Fibroblast of lung (primary cell): ENCODE results near the gene AEN.

Experiments used
- EZH2 ChIP-seq: IDR thresholded peaks from 2 replicates; pipeline ENCODE4 v1.5.1; 2012; ENCODE audit warnings: low read length, control low read depth, mild to moderate bottlenecking; ENCODE audit errors: missing control alignments
- TF ChIP-seq, protein P1 (sequence below), 2 donors: IDR thresholded peaks in 1 of 2; conservative IDR thresholded peaks in 1 of 2; 1 replicate in 1 of 2; 2 replicates in 1 of 2; pipeline ENCODE4 v1.5.1; 2011 to 2012; ENCODE audit warnings: low read length in 2 of 2, control low read depth in 1 of 2, inconsistent platforms in 1 of 2, low read depth in 1 of 2, mild to moderate bottlenecking in 1 of 2

DNA sequence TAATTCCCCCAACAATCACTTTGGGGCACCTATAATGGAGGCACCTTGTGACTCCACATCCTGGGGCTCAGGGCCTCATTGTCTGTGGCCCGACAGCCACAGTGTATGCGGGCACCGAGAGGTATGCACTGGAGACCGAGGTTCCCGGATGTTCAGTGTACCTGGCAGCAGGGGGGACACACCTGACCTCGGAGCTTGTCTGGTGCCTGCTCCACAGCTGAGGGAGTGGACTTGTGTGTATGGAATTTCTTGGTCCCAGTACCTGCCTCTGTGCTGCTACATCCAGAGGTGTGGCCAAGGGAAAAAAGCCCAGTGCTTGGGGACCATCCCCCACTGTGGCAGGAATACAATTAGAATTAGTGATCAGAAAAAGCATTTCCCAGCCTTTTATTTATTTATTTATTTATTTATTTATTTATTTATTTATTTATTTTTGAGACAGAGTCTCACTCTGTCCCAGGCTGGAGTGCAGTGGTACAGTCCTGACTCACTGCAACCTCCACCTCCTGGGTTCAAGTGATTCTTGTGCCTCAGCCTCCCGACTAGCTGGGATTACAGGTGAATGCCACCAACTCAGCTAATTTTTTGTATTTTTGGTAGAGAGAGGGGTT lies 8.8 kb upstream of the AEN start:
- TF ChIP-seq, protein P1, sequence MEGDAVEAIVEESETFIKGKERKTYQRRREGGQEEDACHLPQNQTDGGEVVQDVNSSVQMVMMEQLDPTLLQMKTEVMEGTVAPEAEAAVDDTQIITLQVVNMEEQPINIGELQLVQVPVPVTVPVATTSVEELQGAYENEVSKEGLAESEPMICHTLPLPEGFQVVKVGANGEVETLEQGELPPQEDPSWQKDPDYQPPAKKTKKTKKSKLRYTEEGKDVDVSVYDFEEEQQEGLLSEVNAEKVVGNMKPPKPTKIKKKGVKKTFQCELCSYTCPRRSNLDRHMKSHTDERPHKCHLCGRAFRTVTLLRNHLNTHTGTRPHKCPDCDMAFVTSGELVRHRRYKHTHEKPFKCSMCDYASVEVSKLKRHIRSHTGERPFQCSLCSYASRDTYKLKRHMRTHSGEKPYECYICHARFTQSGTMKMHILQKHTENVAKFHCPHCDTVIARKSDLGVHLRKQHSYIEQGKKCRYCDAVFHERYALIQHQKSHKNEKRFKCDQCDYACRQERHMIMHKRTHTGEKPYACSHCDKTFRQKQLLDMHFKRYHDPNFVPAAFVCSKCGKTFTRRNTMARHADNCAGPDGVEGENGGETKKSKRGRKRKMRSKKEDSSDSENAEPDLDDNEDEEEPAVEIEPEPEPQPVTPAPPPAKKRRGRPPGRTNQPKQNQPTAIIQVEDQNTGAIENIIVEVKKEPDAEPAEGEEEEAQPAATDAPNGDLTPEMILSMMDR (conservative IDR thresholded peaks at IDR 0.05 in 1 of 2, IDR thresholded peaks at IDR 0.05 in 1 of 2; ENCODE audit: low read depth in 1 of 2, low read length in 2 of 2): no peak
- no peak for TF ChIP-seq EZH2
